ENCODE data around the gene WSB1.
"Not testable (repeated sequence)": the region's sequence is repeated elsewhere in the genome, so short reads cannot be mapped to it uniquely, and the experiment has no call there.

WSB1 gene

GRCh38 chr17:27293898-27294688 lies at the start of gene WSB1:
Gene WSB1 (plus strand): TSS chr17:27294114. CDS start chr17:27294396, 282 bp downstream.
- peak; percentile 76 to 92 for DNase-seq (ENCODE audit: extremely low read depth in 1 of 2, low read depth in 1 of 2)

DNA sequence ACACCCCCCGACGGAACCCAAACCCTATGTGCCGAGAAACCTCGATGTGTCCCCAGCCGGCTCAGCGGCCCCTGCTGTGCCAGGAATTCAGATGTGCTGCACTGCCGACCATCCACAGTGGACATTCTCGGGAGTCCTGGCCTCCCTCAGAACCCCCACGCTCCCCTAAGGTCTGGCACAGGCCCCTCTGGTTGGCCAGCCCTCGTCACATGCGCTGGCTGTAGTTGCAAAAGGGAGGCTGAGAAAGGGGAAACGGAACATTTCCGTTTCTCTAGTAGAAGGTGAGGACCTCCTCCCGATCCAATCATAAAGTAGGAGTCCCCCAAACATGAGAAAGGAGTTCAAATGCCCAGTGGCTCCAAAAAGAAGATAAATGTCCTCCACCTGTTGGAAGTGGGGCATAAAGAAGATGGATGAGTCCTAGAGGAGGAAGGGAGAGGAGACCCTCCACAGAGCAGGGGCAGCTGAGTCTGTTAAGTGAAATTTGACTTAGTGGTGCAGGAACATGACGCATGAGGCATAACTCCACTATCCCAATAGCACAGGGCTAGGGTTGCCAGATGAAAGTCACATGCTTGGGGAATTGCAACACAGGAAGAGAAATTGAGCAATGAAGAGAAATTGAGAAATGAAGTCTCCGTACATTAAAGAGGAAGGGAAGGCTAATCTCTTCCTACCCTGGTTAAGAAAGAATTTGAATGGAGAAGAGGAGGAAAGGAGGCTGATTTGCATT lies 49.3 kb upstream of the WSB1 start:
- DNase-seq (ENCODE audit: extremely low read depth in 1 of 2, low read depth in 1 of 2): no peak

DNA sequence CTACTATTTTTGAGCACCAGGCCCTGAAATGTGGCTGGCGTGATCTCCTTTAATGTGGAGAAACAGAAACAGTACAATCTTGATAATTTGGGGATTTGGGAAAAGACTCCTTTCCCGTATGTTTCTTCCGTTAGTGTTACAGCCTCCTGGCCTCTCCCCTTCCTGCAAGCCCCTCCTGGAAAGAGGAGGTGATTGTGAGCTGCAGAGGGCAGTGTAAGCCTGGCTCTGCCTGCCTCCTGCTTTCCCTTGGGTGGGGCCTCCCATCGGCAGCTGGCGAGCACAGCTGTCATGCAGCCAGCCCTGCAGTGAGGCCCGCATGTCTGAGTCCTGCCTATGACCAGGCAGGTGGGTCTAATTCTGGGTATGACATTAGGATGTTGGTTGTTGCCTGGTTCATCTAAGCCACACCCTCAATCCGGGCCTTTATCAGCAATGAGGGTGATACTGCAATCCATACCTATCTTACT lies 48.7 kb upstream of the WSB1 start:
- peak in 1 of 2 donors; percentile 15 for DNase-seq (ENCODE audit: extremely low read depth in 1 of 2, low read depth in 1 of 2)

DNA sequence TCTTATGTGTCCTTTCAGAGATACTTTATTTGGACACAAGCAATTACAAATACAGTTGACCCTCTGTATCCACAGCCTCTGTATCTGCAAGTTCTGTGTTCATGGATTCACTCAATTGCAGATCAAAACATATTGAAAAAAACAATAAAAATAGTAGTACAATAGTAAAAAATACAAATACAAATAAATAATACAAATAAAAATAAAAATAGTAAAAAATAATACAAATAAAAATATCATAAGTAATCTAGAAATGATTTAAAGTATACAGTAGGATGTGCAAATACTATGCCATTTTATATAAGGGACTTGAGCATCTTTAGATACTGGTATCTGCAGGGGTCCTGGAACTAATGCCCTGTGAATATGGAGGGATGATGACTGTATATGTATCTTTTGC lies 47.4 kb upstream of the WSB1 start:
- DNase-seq (ENCODE audit: extremely low read depth in 1 of 2, low read depth in 1 of 2): no peak

GRCh38 chr17:27247071-27247957 lies 46.6 kb upstream of the WSB1 start:
- DNase-seq (ENCODE audit: extremely low read depth in 1 of 2, low read depth in 1 of 2): no peak

GRCh38 chr17:27247958-27248342 lies 46.0 kb upstream of the WSB1 start:
- no peak for DNase-seq (ENCODE audit: extremely low read depth in 1 of 2, low read depth in 1 of 2)

GRCh38 chr17:27250791-27251190 lies 43.1 kb upstream of the WSB1 start:
- DNase-seq (ENCODE audit: extremely low read depth in 1 of 2, low read depth in 1 of 2): not testable (repeated sequence)

- not testable (repeated sequence) for DNase-seq (ENCODE audit: extremely low read depth in 1 of 2, low read depth in 1 of 2)
These were observed 39.1 kb upstream of the WSB1 start for GRCh38 chr17:27254802-27255201.

DNA sequence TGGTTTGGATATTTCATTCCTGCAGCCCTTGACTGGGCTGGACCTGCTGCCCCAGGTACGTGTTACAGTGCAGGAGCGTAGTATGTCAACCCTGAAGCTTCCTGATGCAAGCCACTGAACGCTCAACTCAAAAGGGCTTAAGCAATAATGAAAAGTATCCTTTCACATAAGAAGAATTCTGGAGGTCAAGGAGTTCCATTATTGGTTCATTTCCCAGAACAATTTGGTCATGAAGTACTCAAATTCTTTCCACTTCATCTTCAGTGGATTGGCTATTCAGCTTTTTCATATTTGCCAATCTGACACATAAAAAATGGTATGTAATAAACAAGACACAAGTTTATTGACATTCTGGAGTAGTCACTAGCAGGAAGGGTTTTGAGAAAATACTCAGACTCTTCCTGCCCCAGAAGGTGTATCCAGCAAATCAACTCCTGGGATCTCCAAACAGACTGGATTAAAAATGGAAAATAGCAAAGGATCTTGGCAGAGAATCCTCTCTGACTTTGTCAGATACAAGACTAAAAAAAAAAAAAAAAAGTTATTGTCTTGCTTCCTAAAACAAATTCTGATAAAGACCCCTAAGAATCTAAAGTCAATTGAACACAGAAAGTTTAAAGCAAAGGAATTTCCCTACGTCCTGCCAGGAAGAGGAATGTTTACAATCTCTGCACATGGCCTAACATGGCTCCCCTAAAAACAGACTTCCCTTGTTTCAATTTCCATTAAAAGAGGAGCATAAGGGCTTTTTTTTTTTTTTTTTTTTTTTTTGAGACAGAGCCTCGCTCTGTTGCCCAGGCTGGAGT lies 37.5 kb upstream of the WSB1 start:
- no peak for DNase-seq (ENCODE audit: extremely low read depth in 1 of 2, low read depth in 1 of 2)

GRCh38 chr17:27257031-27257357 lies 36.9 kb upstream of the WSB1 start:
- no peak for DNase-seq (ENCODE audit: extremely low read depth in 1 of 2, low read depth in 1 of 2)

DNA sequence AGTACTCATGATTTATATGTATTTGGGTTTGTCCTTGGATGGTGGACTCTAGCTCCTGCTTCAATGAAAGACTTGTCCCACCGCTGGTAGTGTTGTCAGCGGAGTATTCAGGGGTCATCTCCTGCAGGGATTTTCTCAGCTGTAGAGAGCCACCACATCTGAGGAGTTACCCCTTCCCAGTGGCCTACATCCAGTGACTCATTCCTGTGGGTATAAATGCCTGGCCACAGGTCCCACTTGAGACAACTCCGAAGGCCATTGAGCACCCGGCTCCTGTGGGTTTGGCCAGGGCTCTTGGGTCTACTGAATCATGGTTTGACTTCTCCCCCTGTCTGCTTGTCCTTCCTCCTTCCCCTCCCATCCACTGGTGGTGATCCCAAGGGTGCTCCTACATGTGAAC lies 34.6 kb upstream of the WSB1 start:
- DNase-seq (ENCODE audit: extremely low read depth in 1 of 2, low read depth in 1 of 2): no peak

DNA sequence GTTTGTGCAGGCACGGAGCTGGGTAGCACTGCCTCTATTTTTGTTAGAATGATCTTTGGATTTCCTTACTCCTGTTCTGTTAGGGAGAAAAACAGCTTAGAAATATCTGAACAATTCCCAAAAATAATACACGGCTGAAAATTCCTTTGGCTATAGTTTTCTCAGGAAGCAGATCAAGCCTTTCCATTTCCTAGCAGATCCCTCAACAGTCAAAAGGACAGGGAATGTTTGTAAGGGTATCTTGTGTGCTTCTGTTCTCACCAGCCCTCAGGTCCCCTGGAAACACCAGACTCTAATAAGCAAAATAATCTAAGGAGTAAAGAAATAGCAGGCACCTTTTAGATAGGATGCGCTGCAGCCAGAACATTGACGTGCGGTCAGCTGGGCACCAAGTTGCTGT lies 30.5 kb upstream of the WSB1 start:
- no peak for DNase-seq (ENCODE audit: extremely low read depth in 1 of 2, low read depth in 1 of 2)

- no peak for DNase-seq (ENCODE audit: extremely low read depth in 1 of 2, low read depth in 1 of 2)
These were observed 29.7 kb upstream of the WSB1 start for GRCh38 chr17:27264068-27264812.

GRCh38 chr17:27265333-27265732 lies 28.6 kb upstream of the WSB1 start:
- no peak for DNase-seq (ENCODE audit: extremely low read depth in 1 of 2, low read depth in 1 of 2)

- DNase-seq (ENCODE audit: extremely low read depth in 1 of 2, low read depth in 1 of 2): no peak
These were observed 27.7 kb upstream of the WSB1 start for GRCh38 chr17:27266228-27266627.

DNA sequence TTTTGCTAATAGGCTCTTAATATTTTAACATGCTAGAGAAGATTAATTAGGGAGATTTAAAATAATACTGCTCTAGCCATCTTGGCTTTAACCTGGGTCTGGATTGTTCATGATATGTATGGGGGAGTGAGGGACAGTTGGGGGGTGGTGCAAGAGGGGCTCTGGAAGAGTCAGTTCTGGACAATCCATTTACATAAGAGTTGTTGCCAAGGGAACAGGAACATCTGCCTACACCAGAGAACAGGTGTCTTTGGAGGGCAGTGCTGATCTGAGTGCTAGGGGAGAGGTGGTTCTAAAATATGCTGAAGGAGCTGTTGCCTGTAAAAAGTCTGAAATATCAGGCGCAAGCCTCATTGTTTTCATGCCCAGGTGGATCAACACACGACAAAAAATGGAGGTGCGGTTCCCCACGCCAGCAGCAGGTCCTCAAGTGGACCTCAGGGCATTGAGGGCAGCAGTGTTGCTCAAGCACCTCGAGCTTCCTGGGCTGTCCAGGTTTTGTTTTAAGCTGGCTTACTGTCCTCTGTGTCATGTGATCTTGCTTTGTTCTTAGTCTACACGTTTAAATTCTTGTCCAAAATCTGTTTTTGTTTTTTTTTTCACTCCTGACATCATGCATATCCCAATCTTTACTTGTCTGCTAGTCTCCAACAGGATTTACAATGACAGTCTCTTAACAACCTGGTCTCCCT lies 25.4 kb upstream of the WSB1 start:
- DNase-seq (ENCODE audit: extremely low read depth in 1 of 2, low read depth in 1 of 2): no peak

DNA sequence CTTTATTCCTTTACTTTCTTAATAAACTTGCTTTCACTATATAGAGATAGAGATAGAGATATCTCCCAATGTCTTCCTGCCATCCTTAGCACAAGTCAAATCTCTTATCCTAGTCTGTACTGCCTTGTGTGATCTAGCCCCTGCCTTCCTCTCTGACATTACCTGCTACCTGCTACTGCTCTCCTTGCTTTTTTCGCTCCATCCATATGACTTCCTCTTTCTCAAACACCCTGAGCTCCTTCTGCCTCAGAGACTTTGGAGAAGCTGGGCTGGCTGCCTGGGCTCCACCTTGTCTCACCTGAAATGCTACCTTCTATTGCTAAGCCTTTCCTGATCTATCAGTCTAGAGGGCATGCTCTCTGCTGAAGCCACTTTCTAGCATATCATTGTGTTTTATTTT lies 24.7 kb upstream of the WSB1 start:
- DNase-seq (ENCODE audit: extremely low read depth in 1 of 2, low read depth in 1 of 2): no peak

DNA sequence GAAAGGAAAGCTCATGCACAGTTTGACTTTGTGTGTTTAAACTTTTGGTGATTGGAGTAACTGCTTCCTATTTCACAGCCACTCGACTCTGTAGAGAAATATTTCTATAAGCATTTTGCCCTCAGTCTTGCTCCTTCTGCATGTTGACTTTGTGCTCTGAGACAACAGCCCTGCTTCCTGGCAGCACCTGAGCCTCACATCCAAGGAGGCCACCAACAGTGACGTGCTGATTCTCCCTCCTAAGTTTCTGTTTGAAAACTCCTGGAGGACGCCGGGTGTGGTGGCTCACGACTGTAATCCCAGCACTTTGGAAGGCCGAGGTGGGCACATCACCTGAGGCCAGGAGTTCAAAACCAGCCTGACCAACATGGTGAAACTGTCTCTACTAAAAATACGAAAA lies 23.9 kb upstream of the WSB1 start:
- DNase-seq (ENCODE audit: extremely low read depth in 1 of 2, low read depth in 1 of 2): no peak

DNA sequence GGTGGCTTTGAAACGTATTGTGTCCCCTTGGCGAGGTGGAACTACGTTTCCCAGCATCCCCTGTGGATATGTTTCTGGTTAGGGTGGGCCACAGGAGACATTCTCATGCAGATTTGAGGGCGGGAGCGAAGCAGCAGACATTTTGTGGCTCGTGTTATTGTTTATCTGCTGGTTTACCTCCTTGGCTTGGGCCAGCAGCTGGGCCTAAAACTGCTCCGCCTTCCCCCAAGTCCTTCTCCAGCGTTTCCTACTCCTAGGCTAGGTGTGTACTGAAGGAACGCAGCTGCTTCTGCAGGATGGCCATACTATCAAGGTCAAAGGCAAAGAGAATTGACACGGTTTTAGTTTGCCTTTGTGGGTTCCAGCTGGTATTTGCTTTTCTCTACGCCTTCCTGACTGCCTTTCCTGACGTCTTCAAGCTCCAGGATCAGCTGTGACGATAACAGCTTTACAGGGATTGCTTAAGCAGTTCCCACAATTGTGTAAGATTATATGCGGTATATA lies 17.2 kb upstream of the WSB1 start:
- no peak for DNase-seq (ENCODE audit: extremely low read depth in 1 of 2, low read depth in 1 of 2)
